ENCODE data around the gene LSM3. TPM values are rescaled to one million over a fixed set of nuclear protein-coding genes. Genes with fewer than 3 reads are reported as not detected.

Gene LSM3
- total RNA-seq, 1 experiment from 2014 or later, result 23.0 TPM

GRCh38 chr3:14200841-14201240 lies 22.2 kb downstream of the LSM3 start:
- DNase-seq (ENCODE audit: low read depth), result no peak

- no peak for DNase-seq (ENCODE audit: low read depth)
Observed at GRCh38 chr3:14201940-14202684, 23.5 kb downstream of the LSM3 start.

GRCh38 chr3:14202874-14203520 lies 24.4 kb downstream of the LSM3 start:
- no peak for DNase-seq (ENCODE audit: low read depth)

- DNase-seq (ENCODE audit: low read depth), result peak; percentile 66
Observed at GRCh38 chr3:14203521-14204079, 25.0 kb downstream of the LSM3 start.

DNA sequence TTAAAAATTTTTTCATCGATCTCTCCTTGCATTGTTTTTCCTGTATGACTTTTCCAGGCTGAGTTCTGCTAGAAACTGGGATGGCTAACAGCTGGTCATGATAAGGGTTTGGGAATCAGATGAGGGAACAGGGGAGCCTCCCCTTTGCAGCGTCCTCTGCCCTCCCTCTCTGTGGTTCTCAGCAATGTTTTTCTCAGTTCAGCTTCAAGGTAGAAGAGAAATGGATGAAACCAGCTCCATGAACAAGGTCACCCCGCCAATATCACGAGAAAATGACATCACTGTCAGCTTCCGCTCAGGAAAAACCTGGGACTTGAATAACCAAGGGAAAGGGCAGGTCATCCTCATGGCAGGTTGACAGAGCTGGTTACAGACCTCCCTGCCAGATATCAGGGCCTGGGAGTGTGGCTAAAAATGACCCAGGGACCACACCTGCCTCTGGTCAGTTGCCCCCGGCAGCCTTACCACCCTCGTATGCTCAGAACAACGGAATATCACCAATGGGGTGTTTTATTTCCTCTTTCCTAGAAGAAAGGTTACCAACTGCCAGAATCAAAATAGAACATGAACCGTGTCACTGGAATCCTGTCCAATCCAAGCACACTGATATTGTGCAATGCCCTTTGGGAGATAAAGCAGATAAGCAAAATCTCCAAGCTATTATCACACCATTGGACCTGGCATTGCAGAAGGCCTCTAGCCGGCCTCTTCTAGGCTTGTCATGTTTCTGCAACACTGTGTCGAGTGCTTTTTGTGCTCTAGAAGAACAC lies 26.1 kb downstream of the LSM3 start:
- peak; percentile 52 for DNase-seq (ENCODE audit: low read depth)

DNA sequence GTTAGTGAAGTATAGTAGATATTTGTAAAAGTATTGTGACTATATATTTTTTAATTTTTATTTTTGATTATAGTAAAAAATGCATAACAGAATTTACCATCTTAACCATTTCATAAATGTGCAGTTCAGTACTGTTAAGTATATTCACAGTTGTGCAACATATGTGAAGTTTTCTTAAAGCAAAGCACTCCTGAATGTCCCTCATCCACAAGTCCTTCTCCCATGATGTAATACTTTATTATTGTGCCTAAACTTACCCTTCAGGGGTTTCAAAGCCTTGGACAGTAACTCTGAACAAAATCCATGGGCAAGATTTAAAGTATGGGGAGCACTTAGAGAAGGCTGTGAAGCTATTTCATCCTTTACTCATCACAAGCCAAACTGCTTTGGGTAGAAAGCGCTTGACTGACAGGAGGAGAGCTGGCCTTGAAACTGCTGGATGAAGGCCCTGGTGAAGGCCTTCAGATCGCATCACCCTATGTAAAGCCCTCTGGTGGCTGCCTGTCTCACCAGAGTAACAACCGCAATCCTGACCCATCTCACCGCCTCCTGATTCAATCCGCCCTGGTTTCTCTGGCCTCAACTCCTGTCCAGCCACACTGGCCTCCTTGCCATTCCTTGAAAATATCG lies 28.0 kb downstream of the LSM3 start:
- no peak for DNase-seq (ENCODE audit: low read depth)

GRCh38 chr3:14208168-14208567 lies 29.6 kb downstream of the LSM3 start:
- no peak for DNase-seq (ENCODE audit: low read depth)

- DNase-seq (ENCODE audit: low read depth), result no peak
Observed at GRCh38 chr3:14208977-14209394, 30.4 kb downstream of the LSM3 start.

DNA sequence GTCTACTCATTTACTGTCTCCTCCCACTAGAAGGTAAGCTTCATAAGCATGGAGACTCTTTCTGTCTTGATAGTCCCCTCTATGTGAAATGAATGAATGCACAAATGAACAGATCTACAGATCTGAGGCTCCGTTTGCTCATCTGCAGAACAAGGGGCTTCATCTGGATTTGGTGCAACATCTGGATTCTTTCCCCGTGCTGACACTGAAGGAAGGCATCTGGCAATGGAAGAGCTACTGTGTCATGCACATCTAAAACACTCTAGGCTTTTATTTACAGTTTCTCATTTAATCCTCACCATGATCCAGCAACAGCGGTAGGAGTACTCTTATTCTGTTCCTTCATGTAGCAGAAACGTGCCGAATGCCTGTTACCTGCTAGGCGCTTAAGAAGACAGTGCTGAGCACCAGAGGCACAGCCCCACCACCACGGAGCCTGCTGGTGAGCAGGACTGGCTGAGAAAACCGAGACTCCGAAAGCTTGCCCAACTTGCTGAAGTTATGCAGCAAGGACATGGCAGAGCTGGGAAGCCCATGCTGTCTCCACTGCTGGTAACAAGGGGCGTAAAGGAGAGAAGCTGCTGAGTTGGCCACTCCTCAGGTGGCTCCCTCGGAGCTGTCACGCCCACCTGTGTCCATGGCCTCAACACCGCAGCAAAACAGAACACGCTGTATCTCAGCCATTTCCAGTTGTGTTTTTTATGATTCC lies 31.1 kb downstream of the LSM3 start:
- DNase-seq (ENCODE audit: low read depth), result no peak

- DNase-seq (ENCODE audit: low read depth), result no peak
Observed at GRCh38 chr3:14210290-14210688, 31.7 kb downstream of the LSM3 start.

DNA sequence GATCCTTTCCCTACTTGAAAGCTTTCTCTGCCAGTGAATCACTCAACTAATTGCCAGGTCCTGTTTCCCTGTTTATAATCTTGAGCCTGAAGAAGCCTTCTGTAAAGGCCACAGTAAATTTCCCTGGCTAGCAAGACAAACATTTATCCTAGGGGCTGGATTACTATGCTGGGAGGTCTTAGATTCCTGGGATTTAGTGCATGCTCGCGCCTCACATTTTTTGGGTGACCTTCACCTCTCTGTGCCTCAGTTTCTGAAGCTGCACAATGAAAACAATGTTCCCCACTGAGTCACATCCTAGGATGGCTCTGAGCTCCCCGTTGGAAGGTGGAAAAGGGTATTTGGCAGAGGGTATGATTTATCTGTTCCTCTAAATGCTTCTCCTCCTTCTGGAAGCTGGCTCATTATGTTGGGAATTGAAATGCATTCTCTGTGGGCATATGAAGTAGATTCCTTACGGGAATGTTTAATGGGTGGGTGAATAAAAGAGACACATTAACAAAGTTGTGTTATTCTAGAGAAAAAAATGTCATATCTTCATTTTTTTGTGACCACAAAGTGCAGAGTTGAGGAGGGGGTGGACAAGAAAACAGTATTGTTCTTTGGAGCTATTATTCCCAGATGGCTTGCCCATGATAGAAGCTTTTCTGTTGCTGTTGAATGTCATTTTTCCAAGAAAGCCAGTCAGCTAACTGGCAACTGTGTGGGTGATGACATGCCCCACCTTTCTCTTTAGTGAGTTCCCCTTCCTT lies 32.4 kb downstream of the LSM3 start:
- DNase-seq (ENCODE audit: low read depth), result peak; percentile 69

GRCh38 chr3:14211621-14212020 lies 33.0 kb downstream of the LSM3 start:
- no peak for DNase-seq (ENCODE audit: low read depth)

DNA sequence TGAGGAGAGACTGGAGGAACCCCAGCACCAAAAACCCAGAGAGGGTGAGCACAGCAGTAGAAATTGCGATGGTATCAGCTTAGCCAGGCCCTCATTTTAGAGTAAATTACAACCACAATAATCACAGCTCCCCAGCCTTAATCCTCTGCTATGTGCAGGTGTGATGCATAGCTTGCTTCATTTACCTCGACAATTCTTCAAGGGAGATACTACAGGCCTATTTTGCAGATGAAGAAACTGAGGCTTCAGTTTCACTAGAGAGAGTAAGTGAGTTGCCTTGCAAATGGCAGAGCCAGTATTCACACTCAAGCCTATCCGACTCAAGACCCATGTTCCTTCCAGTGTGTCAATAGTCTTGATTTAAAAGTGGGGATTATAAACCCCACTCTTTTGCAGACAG lies 33.4 kb downstream of the LSM3 start:
- no peak for DNase-seq (ENCODE audit: low read depth)

DNA sequence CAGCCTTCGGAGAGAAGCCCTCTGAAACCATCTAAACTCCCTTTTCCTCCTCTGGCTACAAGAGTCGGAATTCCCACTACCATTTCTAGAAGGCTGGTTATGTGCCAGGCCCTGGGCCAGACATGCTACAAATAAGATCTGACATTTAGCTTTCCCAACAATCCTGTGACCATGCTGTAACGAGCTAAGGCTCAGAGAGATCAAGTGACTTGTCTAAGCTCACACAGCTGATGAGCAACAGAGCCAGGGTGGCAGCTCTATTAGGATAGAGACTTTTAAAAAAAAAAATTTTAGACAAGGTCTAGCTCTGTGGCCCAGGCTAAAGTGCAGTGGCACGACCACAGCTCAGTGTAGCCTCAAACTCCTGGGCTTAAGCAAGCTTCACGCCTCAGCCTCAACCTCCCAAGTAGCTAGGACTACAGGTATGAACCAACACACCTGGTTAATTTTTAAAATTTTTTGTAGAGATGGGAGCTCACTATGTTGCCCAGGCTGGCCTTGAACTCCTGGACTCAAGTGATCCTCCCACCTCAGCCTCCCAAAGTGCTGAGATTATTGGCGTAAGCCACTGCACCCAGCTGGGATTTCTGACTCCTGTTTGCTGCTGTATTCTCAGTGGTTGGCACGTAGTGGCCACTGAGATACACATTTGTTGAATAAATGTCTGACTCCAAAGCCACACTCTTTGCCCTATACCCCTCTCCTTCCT lies 34.6 kb downstream of the LSM3 start:
- no peak for DNase-seq (ENCODE audit: low read depth)

DNA sequence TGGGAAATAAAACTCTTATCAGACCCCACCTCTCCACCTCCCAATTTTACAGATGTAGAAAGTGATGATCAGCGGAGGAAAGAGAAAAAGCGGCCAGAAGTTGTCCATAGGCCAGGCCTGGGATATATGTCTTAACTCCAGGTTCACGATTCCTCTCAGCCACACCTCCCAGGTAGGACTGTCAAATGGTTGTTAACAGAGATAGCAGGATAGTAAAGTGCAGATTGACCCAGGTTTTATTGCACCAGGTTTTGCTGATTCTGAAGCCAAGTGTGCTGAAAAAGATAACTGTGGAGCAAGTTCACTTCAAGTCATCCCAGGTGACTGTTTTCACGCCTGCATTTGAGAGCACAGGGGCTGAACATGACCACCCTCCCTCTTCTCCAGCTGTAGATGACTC lies 36.1 kb downstream of the LSM3 start:
- no peak for DNase-seq (ENCODE audit: low read depth)

- DNase-seq (ENCODE audit: low read depth), result peak; percentile 74
Observed at GRCh38 chr3:14216257-14217048, 37.8 kb downstream of the LSM3 start.

GRCh38 chr3:14218355-14218754 lies 39.7 kb downstream of the LSM3 start:
- no peak for DNase-seq (ENCODE audit: low read depth)

DNA sequence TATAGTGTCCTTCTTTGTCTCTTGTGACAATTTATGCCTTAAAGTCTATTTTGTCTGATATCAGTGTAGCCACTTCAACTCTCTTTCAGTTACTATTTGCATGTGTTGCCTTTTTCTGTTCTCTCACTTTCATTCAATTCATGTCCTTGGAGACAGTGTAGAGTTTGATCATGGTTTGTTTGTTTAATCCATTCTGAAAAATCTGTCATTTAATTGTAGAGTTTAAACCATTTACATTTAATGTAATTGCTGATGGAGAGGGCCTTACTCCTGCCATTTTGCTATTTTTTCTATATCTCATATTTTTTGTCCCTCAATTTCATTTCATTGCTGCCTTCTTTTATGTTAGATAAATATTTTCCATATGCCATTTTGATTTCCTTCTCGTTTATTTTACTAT lies 42.3 kb downstream of the LSM3 start:
- no peak for DNase-seq (ENCODE audit: low read depth)

DNA sequence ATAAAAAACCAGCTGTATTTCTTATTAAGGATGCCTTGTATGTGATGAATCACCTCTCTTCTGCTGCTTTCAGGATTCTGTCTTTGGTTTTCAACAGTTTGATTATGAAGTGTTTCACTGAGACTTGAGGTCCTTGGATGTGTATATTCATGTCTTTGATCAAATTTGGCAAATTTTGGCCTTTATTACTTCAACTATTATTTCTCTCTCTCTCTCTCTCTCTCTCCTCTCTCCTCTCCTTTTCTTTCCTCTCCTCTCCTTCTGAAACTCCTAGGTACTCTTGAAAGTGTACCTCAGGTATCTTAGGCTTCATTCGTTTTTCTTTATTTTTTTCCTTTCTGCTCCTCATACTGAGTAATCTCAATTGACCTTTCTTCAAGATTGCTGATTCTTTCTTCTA lies 43.3 kb downstream of the LSM3 start:
- no peak for DNase-seq (ENCODE audit: low read depth)
